HepG2 (cell line): ENCODE results near the gene KCTD21. TPM values are rescaled to one million over a fixed set of nuclear protein-coding genes. Genes with fewer than 3 reads are reported as not detected.

Experiments
- ATAC-seq: fragments of 200-7000 bp; cut with Tn5 transposase; 3 replicates; pipeline ENCODE4 v1.9.1; 2020; ENCODE audit warnings: mild to moderate bottlenecking, moderate library complexity
- BruUV-seq: library from RNA; stranded (reverse); fragments of 400-500 nt; replicated peaks from 2 replicates; lab custom pipeline; 2021; lab: Mats Ljungman, UMichigan
- CTCF ChIA-PET: fragments of 300-600 bp; formaldehyde crosslinking; extraction: SDS; loops from one replicate; lab custom pipeline; 2021; ENCODE audit warnings: low total read pairs, inconsistent platforms, low intra/inter-chr PET ratio; lab: Yijun Ruan, JAX
- POLR2A ChIA-PET: fragments of 350-600 bp; sonication (Branson Sonifier 250); formaldehyde crosslinking; loops from one replicate; lab custom pipeline; 2020; ENCODE audit warnings: antibody characterized with exemption, inconsistent platforms; lab: Yijun Ruan, JAX
- DNase-seq: peaks from one replicate; pipeline ENCODE4 v3.0.0-alpha.2; 2015; ENCODE audit warnings: low spot score
- FAIRE-seq: peaks from 3 replicates; lab custom pipeline; 2011; peaks lifted over from hg19 to GRCh38; lab: Jason Lieb, UNC
- H2AFZ ChIP-seq: one replicate; pipeline ENCODE4 v1.6.1; 2011; ENCODE audit warnings: low read length, inconsistent platforms
- H3K27ac ChIP-seq: fragments of 300-600 bp; 3 replicates; pipeline ENCODE4 v1.8.0; 2011; ENCODE audit warnings: mixed run types, mild to moderate bottlenecking, mixed read lengths, low read length, inconsistent platforms; ENCODE audit not compliant: insufficient read depth; ENCODE audit errors: extremely low read length
- H3K27me3 ChIP-seq, 2 experiments: fragments of 200-600 bp in 1 of 2; 2 replicates in 1 of 2; 3 replicates in 1 of 2; pipeline versions ENCODE4 v1.6.0 to v1.8.0; 2011; ENCODE audit warnings: low read length in 2 of 2, mild to moderate bottlenecking in 2 of 2, moderate library complexity in 2 of 2, inconsistent platforms in 1 of 2; ENCODE audit not compliant: insufficient read depth in 2 of 2, control insufficient read depth in 1 of 2
- H3K36me3 ChIP-seq, 2 experiments: fragments of 200-600 bp in 1 of 2; replicated peaks in 1 of 2; 2 replicates in 1 of 2; 3 replicates in 1 of 2; pipeline versions ENCODE4 v1.5.1 to v1.8.0; 2011; ENCODE audit warnings: low read length in 2 of 2, inconsistent platforms in 1 of 2; ENCODE audit not compliant: insufficient read depth in 2 of 2, control insufficient read depth in 1 of 2
- H3K4me1 ChIP-seq: 2 replicates; pipeline ENCODE4 v1.5.1; 2012; ENCODE audit warnings: low read length, inconsistent platforms; ENCODE audit not compliant: insufficient read depth
- H3K4me2 ChIP-seq: 2 replicates; pipeline ENCODE4 v1.6.0; 2011; ENCODE audit warnings: low read depth, low read length, inconsistent platforms
- H3K4me3 ChIP-seq, 3 experiments: fragments of 200-600 bp in 1 of 3; sonication (generic), shearing (Covaris generic) in 1 of 3; replicated peaks in 1 of 3; 2 replicates each; pipeline ENCODE4 v1.5.1; 2011 to 2016; ENCODE audit warnings: low read length in 3 of 3, inconsistent platforms in 2 of 3, low read depth in 2 of 3, mild to moderate bottlenecking in 2 of 3, control low read depth in 1 of 3, mixed read lengths in 1 of 3; ENCODE audit not compliant: insufficient read depth in 1 of 3
- H3K79me2 ChIP-seq: one replicate; pipeline ENCODE4 v1.6.1; 2011; ENCODE audit warnings: low read length, inconsistent platforms; ENCODE audit not compliant: insufficient read depth
- H3K9ac ChIP-seq: 2 replicates; pipeline ENCODE4 v1.6.0; 2011; ENCODE audit warnings: mild to moderate bottlenecking, low read depth, low read length, inconsistent platforms; ENCODE audit not compliant: insufficient read depth
- H3K9me3 ChIP-seq: 2 replicates; pipeline ENCODE4 v1.5.1; 2012; ENCODE audit warnings: mild to moderate bottlenecking, low read length
- H4K20me1 ChIP-seq: 2 replicates; pipeline ENCODE4 v1.6.0; 2011; ENCODE audit warnings: inconsistent platforms, mild to moderate bottlenecking, low read length, moderate library complexity; ENCODE audit not compliant: insufficient read depth
- BRCA1 ChIP-seq: sonication (generic); formaldehyde crosslinking; IDR thresholded peaks from 2 replicates; pipeline ENCODE4 v1.4.0; 2020; ENCODE audit warnings: missing genetic modification reagents
- HDAC1 ChIP-seq: sonication (generic); formaldehyde crosslinking; IDR thresholded peaks from 2 replicates; pipeline ENCODE4 v1.5.1; 2020; ENCODE audit warnings: mild to moderate bottlenecking, missing genetic modification reagents
- HOXD1 ChIP-seq: sonication (generic); formaldehyde crosslinking; IDR thresholded peaks from 2 replicates; pipeline ENCODE4 v1.5.0; 2020; ENCODE audit warnings: missing genetic modification reagents
- JDP2 ChIP-seq: sonication (generic); formaldehyde crosslinking; IDR thresholded peaks from 2 replicates; pipeline ENCODE4 v1.8.1; 2022; ENCODE audit warnings: missing genetic modification reagents, borderline replicate concordance
- ZBTB14 ChIP-seq: sonication (generic); formaldehyde crosslinking; IDR thresholded peaks from 2 replicates; pipeline ENCODE4 v1.4.0; 2020; ENCODE audit warnings: missing genetic modification reagents
- ZFP36L2 ChIP-seq: sonication (generic); formaldehyde crosslinking; IDR thresholded peaks from 2 replicates; pipeline ENCODE4 v1.4.0; 2020; ENCODE audit warnings: missing genetic modification reagents
- ZMAT5 ChIP-seq: sonication (generic); formaldehyde crosslinking; IDR thresholded peaks from 2 replicates; pipeline ENCODE4 v1.5.0; 2020; ENCODE audit warnings: mild to moderate bottlenecking, low read depth, missing genetic modification reagents, borderline replicate concordance
- ZMYM4 ChIP-seq: sonication (generic); formaldehyde crosslinking; IDR thresholded peaks from 2 replicates; pipeline ENCODE4 v1.8.1; 2023; ENCODE audit warnings: mild to moderate bottlenecking, missing genetic modification reagents
- ZNF260 ChIP-seq: sonication (generic); formaldehyde crosslinking; IDR thresholded peaks from 2 replicates; pipeline ENCODE4 v1.4.0; 2020; ENCODE audit warnings: missing genetic modification reagents, low read depth, mild to moderate bottlenecking, borderline replicate concordance
- ZNF317 ChIP-seq: sonication (generic); formaldehyde crosslinking; IDR thresholded peaks from 2 replicates; pipeline ENCODE4 v1.5.0; 2020; ENCODE audit warnings: mild to moderate bottlenecking, missing genetic modification reagents
- ZNF441 ChIP-seq: sonication (generic); formaldehyde crosslinking; IDR thresholded peaks from 2 replicates; pipeline ENCODE4 v1.7.0; 2021; ENCODE audit warnings: missing genetic modification reagents, borderline replicate concordance
- ZNF883 ChIP-seq: sonication (generic); formaldehyde crosslinking; IDR thresholded peaks from 2 replicates; pipeline ENCODE4 v1.5.1; 2020; ENCODE audit warnings: mild to moderate bottlenecking, missing genetic modification reagents; ENCODE audit errors: not compliant biosample characterization
- ZSCAN5A ChIP-seq: sonication (generic); formaldehyde crosslinking; IDR thresholded peaks from 2 replicates; pipeline ENCODE4 v1.8.0; 2022; ENCODE audit warnings: mild to moderate bottlenecking, missing genetic modification reagents, borderline replicate concordance
- in situ Hi-C: cut with HindIII; loops from 2 replicates; pipeline ENCODE4 v1.10.0; 2017; ENCODE audit warnings: low pct_unique_long_range_greater_than_20kb; ENCODE audit not compliant: extremely low pct_ligation_motif_present
- intact Hi-C: fragments of 100-400 bp; cut with micrococcal nuclease; formaldehyde crosslinking; loops from one replicate; pipeline ENCODE4 v1.10.0; 2022; ENCODE audit not compliant: unreplicated experiment
- polyA plus RNA-seq, 8 experiments: library from polyadenylated mRNA; depleted of rRNA in 3 of 8; stranded (reverse) in 7 of 8; unstranded in 1 of 8; fragments of >200 nt; fragmentation: Illumina TruSeq in 4 of 8; extraction: Trizol in 4 of 8; gene quantifications; 2 replicates each; pipeline versions ENCODE4 v1.2.1 to v1.2.3, GENCODE V29; 2011 to 2016; ENCODE audit warnings: low read depth in 4 of 8, missing spikeins in 1 of 8, mixed read lengths in 1 of 8; ENCODE audit not compliant: insufficient read depth in 1 of 8
- total RNA-seq, 5 experiments: library from RNA; depleted of rRNA; stranded (reverse); fragments of >200 nt; fragmentation: Illumina TruSeq; extraction: Trizol; gene quantifications; 2 replicates each; pipeline ENCODE4 v1.2.3, GENCODE V29; 2016; ENCODE audit warnings: low read depth in 1 of 5

Gene KCTD21
- total and polyA plus RNA-seq, 2 of the 13 experiments (the other 11 are each of a cell fraction or from before 2014, with no cell fraction given) = 3.1 to 13.5 TPM

- intact Hi-C loops = no loop called here
- Histone ChIP-seq H3K4me1 (no peaks in the 10 kb centered on the region), H3K9ac (no peak overlapping the region), H3K79me2 (no peaks in the 10 kb centered on the region), H3K27ac (no peak overlapping the region), H3K9me3 (peaks cover 9% of the 10 kb centered on the region; the same call in 1 of the 2 replicates), H3K4me3 (no peak overlapping the region), H4K20me1 (no peaks in the 10 kb centered on the region), H2AFZ (no peak overlapping the region), H3K4me2 (no peak overlapping the region), H3K36me3 (no peaks in the 10 kb centered on the region), H3K27me3 (no peaks in the 10 kb centered on the region)
- ChIA-PET POLR2A (no interaction called here), CTCF (no interaction called here)
- no TSS peak for BruUV-seq
- in situ Hi-C loops = no loop called here
- no peak for ATAC-seq
- FAIRE-seq = no peak
- TF ChIP-seq ZNF260 = no peak
- TF ChIP-seq HOXD1 (CRISPR knock-in tag) = no peak
- TF ChIP-seq BRCA1 = no peak
- no peak for TF ChIP-seq ZBTB14 (CRISPR knock-in tag)
- no peak for TF ChIP-seq ZFP36L2 (CRISPR knock-in tag)
- no peak for TF ChIP-seq ZMYM4 (CRISPR knock-in tag)
- TF ChIP-seq ZNF317 (CRISPR knock-in tag) = no peak
- TF ChIP-seq ZNF883 (CRISPR knock-in tag) = no peak
- no peak for TF ChIP-seq ZNF441 (CRISPR knock-in tag)
- TF ChIP-seq HDAC1 (CRISPR knock-in tag) = no peak
- TF ChIP-seq JDP2 = no peak
- TF ChIP-seq ZMAT5 (CRISPR knock-in tag) = no peak
- TF ChIP-seq ZSCAN5A (CRISPR knock-in tag) = no peak
- DNase-seq = no peak
Observed at GRCh38 chr11:78237293-78238046, 49.0 kb upstream of the KCTD21 start.
